ENCODE results near the gene CCDC183. TPM values are rescaled to one million over a fixed set of nuclear protein-coding genes. Genes with fewer than 3 reads are reported as not detected.
"Not testable (repeated sequence)": the region's sequence is repeated elsewhere in the genome, so short reads cannot be mapped to it uniquely, and the experiment has no call there.

The CCDC183 gene
- total and polyA plus RNA-seq, 8 donors = 2.4 to 10.7 (median 3.1) TPM

- H3K36me3 ChIP-seq; H3K27me3 ChIP-seq; H3K4me1 ChIP-seq; FAIRE-seq; H3K9me3 ChIP-seq; intact Hi-C loops (cut with DNase I); H3K27ac ChIP-seq; H3K4me3 ChIP-seq: not testable (repeated sequence)
- TF ChIP-seq CTCF (IDR thresholded peaks at IDR 0.05) = peak in 3 of 4 donors; percentile 7 to 42 (median 38)
- 32 to 56% methylated on average over 12 to 18 of the region's 18 CpGs for WGBS, 2 donors
- peak in 4 of 6 donors; percentile 52 to 85 (median 58) for DNase-seq
- ATAC-seq = peak in 1 of 4 donors; percentile 34
These were observed 29.6 kb upstream of the CCDC183 start for GRCh38 chr9:136766410-136767120.

- Histone ChIP-seq H3K4me3 (no peak overlapping the region), H3K36me3 (no peaks in the 10 kb centered on the region), H3K27ac (no peak overlapping the region), H3K9me3 (no peaks in the 10 kb centered on the region), H3K27me3 (no peaks in the 10 kb centered on the region), H3K4me1 (no peaks in the 10 kb centered on the region)
- peak; percentile 17 to 37 (median 28) for TF ChIP-seq CTCF (IDR thresholded peaks at IDR 0.05)
- WGBS, 2 donors = 3 to 5% methylated on average over 9 to 16 of the region's 16 CpGs
- DNase-seq = peak in 2 of 6 donors; percentile 51 to 80
- ATAC-seq = peak in 3 of 4 donors; percentile 72 to 92 (median 91)
- no peak for FAIRE-seq
- intact Hi-C loops (cut with DNase I) = loop anchor here in 1 of 3 donors (5.0 kb wide), 1 partner anchor 263 kb away; the partner anchor contains the start of gene FUT7
These were observed 26.4 kb upstream of the CCDC183 start for GRCh38 chr9:136769710-136770191.

GRCh38 chr9:136771907-136772415, 24.2 kb upstream of the CCDC183 start:
- intact Hi-C loops (cut with DNase I) = loop anchor here in 1 of 3 donors (5.0 kb wide), 1 partner anchor 260 kb away; the partner anchor contains the start of gene FUT7
- no peak for TF ChIP-seq CTCF (IDR thresholded peaks at IDR 0.05)
- FAIRE-seq (no peak), DNase-seq (peak in 1 of 6 donors; percentile 12), ATAC-seq (no peak)
- H3K4me1 ChIP-seq = no peaks in the 10 kb centered on the region
- no peak overlapping the region for H3K4me3 ChIP-seq
- H3K36me3 ChIP-seq = no peaks in the 10 kb centered on the region
- no peaks in the 10 kb centered on the region for H3K27me3 ChIP-seq
- no peak overlapping the region for H3K27ac ChIP-seq
- 77 to 82% methylated on average over 3 of the region's 3 CpGs for WGBS, 2 donors
- H3K9me3 ChIP-seq = no peaks in the 10 kb centered on the region

GRCh38 chr9:136773386-136774044, 22.6 kb upstream of the CCDC183 start:
- intact Hi-C loops (cut with DNase I) = loop anchor here in 1 of 3 donors (5.0 kb wide), 1 partner anchor 259 kb away; the partner anchor contains the start of gene FUT7
- no peak for TF ChIP-seq CTCF (IDR thresholded peaks at IDR 0.05)
- FAIRE-seq = no peak
- no peak overlapping the region for H3K4me3 ChIP-seq
- no peaks in the 10 kb centered on the region for H3K4me1 ChIP-seq
- 84 to 89% methylated on average over 7 of the region's 7 CpGs for WGBS, 2 donors
- H3K36me3 ChIP-seq = no peaks in the 10 kb centered on the region
- no peak overlapping the region for H3K27ac ChIP-seq
- H3K9me3 ChIP-seq = no peaks in the 10 kb centered on the region
- DNase-seq = peak in 1 of 6 donors; percentile 48
- H3K27me3 ChIP-seq = no peaks in the 10 kb centered on the region
- peak in 3 of 4 donors; percentile 54 to 66 (median 60) for ATAC-seq

All from pancreas (tissue), 10 donors.